Breast epithelium (tissue), 4 donors: ENCODE results near the gene NUMA1. TPM values are rescaled to one million over a fixed set of nuclear protein-coding genes. Genes with fewer than 3 reads are reported as not detected.
A peak's percentile ranks its signal among the peaks of the same experiment; 100 is the strongest.

Experiments
- DNase-seq, 2 donors: peaks; one replicate each; pipeline ENCODE4 v3.0.0-alpha.2; 2019; ENCODE audit warnings: low spot score in 2 of 2
- H3K27ac ChIP-seq, 2 donors: fragments of 200-600 bp; sonication (generic) in 1 of 2; one replicate each; pipeline ENCODE4 v1.5.1; 2016 to 2019; ENCODE audit warnings: mild to moderate bottlenecking in 1 of 2
- H3K27me3 ChIP-seq, 2 donors: fragments of 200-600 bp; sonication (generic) in 1 of 2; one replicate each; pipeline versions ENCODE4 v1.5.1 to v1.6.0; 2017 to 2019; ENCODE audit warnings: control low read depth in 1 of 2, mild to moderate bottlenecking in 1 of 2
- H3K36me3 ChIP-seq: fragments of 200-600 bp; one replicate; pipeline ENCODE4 v1.5.1; 2019
- H3K4me1 ChIP-seq, 2 donors: fragments of 200-600 bp; sonication (generic); one replicate each; pipeline ENCODE4 v1.5.1; 2016 to 2019; ENCODE audit warnings: control low read depth in 1 of 2
- H3K4me3 ChIP-seq, 3 donors: fragments of 200-600 bp; sonication (generic); 1 replicate in 2 of 3; 2 replicates in 1 of 3; pipeline ENCODE4 v1.5.1; 2016 to 2019; ENCODE audit warnings: mild to moderate bottlenecking in 3 of 3, moderate library complexity in 2 of 3
- H3K9me3 ChIP-seq, 2 donors: fragments of 200-600 bp; sonication (generic) in 1 of 2; one replicate each; pipeline ENCODE4 v1.5.1; 2016 to 2019; ENCODE audit warnings: control low read depth in 1 of 2
- POLR2A ChIP-seq: fragments of 450-650 bp; IDR thresholded peaks from one replicate; pipeline ENCODE4 v1.6.1; 2016; ENCODE audit warnings: antibody characterized with exemption, mild to moderate bottlenecking, moderate library complexity
- POLR2AphosphoS5 ChIP-seq, 3 donors: sonication (generic); formaldehyde crosslinking; IDR thresholded peaks; one replicate each; pipeline ENCODE4 v1.6.1; 2017; ENCODE audit warnings: antibody characterized with exemption in 3 of 3
- intact Hi-C: fragments of 100-400 bp; cut with DNase I; formaldehyde crosslinking; loops from one replicate; pipeline ENCODE4 v1.15.1; 2023; ENCODE audit warnings: low total_unique reads
- total RNA-seq, 3 donors: library from RNA; depleted of rRNA; stranded (reverse); fragments of >200 nt; gene quantifications; one replicate each; pipeline ENCODE4 v1.1.0, GENCODE V29; 2016
- TF ChIP-seq, protein P1 (sequence below), 3 donors: fragments of 450-650 bp; IDR thresholded peaks; one replicate each; pipeline ENCODE4 v1.5.1; 2016 to 2017; ENCODE audit warnings: antibody characterized with exemption in 3 of 3, mild to moderate bottlenecking in 3 of 3, moderate library complexity in 3 of 3

NUMA1 gene
- total RNA-seq, 3 donors from 2014 or later = 240 to 412 (median 283) TPM

DNA sequence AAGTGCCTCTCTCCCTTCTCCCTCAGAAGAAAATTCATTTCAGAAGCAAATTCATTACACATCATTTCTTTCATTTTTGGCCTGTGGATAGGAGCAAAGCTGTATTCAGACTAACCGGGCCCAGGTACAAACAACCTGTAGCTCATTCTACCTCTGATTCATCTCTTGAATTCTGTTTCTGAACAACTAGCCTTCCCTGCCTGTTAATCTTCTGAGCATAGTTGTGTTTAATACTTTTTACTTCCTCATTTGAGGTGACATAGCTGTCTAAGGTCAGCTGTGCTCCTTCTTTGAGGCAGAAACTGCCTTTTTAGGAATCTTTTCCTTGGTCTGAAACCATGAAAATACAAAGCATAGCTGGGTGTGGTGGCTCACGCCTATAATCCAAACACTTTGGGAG, 94.2 kb downstream of the NUMA1 start:
- H3K4me1 ChIP-seq = no peaks in the 10 kb centered on the region
- H3K9me3 ChIP-seq = no peaks in the 10 kb centered on the region
- no peaks in the 10 kb centered on the region for H3K27me3 ChIP-seq
- H3K27ac ChIP-seq = peak overlapping the region in 1 of 2 donors; percentile 15
- no peaks in the 10 kb centered on the region for H3K36me3 ChIP-seq
- TF ChIP-seq POLR2AphosphoS5 (IDR thresholded peaks at IDR 0.05) (no peak), POLR2A (no peak)
- TF ChIP-seq, protein P1, sequence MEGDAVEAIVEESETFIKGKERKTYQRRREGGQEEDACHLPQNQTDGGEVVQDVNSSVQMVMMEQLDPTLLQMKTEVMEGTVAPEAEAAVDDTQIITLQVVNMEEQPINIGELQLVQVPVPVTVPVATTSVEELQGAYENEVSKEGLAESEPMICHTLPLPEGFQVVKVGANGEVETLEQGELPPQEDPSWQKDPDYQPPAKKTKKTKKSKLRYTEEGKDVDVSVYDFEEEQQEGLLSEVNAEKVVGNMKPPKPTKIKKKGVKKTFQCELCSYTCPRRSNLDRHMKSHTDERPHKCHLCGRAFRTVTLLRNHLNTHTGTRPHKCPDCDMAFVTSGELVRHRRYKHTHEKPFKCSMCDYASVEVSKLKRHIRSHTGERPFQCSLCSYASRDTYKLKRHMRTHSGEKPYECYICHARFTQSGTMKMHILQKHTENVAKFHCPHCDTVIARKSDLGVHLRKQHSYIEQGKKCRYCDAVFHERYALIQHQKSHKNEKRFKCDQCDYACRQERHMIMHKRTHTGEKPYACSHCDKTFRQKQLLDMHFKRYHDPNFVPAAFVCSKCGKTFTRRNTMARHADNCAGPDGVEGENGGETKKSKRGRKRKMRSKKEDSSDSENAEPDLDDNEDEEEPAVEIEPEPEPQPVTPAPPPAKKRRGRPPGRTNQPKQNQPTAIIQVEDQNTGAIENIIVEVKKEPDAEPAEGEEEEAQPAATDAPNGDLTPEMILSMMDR (IDR thresholded peaks at IDR 0.05) = no peak
- intact Hi-C loops = no loop called here
- DNase-seq = no peak
- no peak overlapping the region for H3K4me3 ChIP-seq

DNA sequence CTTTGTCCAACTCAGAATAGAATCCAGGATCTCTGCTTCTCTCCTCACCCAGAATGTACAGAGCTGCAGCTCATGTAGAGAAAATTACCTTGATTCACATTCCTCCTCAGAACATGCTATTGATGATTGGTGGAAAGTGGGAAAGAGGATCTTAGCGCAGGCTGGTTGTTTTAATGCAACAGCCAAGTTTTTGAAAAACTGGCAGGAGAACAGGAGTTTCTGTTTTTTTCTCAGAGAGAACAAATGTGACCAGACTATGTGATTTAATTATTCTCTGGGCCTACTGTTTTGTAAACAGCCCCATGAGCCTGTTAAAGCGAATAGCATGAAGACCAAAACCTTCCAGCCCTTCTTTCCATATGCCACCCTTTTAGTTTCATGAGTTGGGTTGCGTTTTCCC, 100.7 kb downstream of the NUMA1 start:
- no peak overlapping the region for H3K27ac ChIP-seq
- H3K36me3 ChIP-seq = no peaks in the 10 kb centered on the region
- no peaks in the 10 kb centered on the region for H3K9me3 ChIP-seq
- H3K4me1 ChIP-seq = no peaks in the 10 kb centered on the region
- no peak for TF ChIP-seq POLR2A
- no peak overlapping the region for H3K4me3 ChIP-seq
- DNase-seq = no peak
- H3K27me3 ChIP-seq = no peaks in the 10 kb centered on the region
- intact Hi-C loops = no loop called here

DNA sequence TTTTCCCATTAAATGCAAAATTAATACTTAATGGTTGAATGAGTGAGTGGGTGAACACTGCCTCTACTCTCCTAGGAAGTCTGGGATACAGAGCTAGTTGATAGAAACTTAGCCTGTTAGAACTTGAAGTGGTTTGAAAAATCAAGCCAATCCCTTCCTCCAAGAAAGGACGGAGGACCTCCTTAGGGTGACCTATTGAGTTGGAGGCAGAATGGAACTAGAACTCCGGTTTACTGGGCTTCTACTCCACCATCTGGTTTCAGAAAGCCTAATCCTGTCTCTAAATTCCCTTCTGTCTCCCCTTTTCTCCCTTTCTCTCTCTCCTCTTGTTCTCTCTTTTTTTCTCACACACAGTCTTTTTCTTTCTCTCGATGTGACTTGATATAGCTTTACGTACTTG, 101.2 kb downstream of the NUMA1 start:
- Histone ChIP-seq H3K9me3 (no peaks in the 10 kb centered on the region), H3K27ac (no peak overlapping the region), H3K4me1 (no peaks in the 10 kb centered on the region), H3K27me3 (no peaks in the 10 kb centered on the region), H3K4me3 (no peak overlapping the region), H3K36me3 (no peaks in the 10 kb centered on the region)
- no peak for DNase-seq
- TF ChIP-seq POLR2AphosphoS5 (IDR thresholded peaks at IDR 0.05) (no peak), POLR2A (no peak)
- TF ChIP-seq, protein P1 (IDR thresholded peaks at IDR 0.05) = no peak
- intact Hi-C loops = no loop called here

DNA sequence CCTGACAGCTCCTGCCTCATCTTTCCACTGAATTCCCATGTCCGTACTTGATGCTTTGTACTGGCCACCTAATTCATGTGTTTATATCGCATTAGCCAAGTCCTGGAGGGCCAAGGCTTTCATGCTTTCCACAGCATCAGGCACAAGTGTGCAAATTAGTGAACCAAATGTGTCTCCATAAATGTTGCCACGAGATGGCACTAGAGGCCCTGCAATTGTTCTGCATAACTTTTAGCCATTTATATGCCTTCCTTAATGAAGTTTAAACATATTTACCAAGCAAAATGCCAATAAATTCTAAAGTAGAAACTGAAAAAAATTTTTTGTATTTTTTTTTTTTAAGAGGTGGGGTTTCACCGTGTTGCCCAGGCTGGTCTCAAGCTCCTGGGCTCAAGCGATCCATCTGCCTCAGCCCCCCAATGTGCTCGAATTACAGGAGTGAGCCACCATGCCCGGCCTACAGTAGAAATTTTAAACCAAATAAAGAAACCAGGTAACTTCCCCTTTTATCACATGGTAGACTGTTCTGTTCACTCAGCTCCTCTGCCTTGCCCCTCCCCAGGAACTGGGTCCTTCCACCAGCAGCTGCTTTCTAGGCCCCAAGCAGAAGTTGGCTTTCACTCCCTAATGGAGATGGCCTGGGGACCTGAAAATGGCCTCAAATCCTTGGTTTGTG, 102.5 kb downstream of the NUMA1 start:
- intact Hi-C loops = no loop called here
- H3K9me3 ChIP-seq = no peaks in the 10 kb centered on the region
- no peak for TF ChIP-seq POLR2A
- TF ChIP-seq, protein P1 (IDR thresholded peaks at IDR 0.05) = peak; percentile 44 to 74 (median 71)
- H3K4me1 ChIP-seq = no peaks in the 10 kb centered on the region
- no peak overlapping the region for H3K4me3 ChIP-seq
- DNase-seq = no peak
- H3K27ac ChIP-seq = no peak overlapping the region
- H3K27me3 ChIP-seq = no peaks in the 10 kb centered on the region
- no peaks in the 10 kb centered on the region for H3K36me3 ChIP-seq

DNA sequence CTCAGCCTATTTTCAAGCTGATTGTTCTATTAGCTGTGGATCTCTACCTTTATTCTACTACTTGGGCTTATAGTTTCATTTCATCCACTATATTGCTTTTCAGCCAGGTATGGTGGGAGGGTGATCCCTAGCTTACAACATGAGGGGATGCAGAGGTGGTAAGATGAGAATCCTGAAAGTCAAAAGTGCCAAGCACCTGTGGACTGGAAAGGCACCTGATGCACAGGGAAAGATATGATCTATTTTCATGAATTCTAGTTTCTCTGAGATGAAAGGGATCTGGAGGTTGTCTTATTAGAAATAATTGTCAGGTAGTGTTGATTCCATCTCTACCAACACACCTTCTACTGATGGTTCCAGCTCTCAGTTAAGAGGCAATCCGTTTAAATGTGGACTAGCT, 103.3 kb downstream of the NUMA1 start:
- no peak overlapping the region for H3K4me3 ChIP-seq
- H3K27ac ChIP-seq = no peak overlapping the region
- no peaks in the 10 kb centered on the region for H3K27me3 ChIP-seq
- no peak for DNase-seq
- TF ChIP-seq, protein P1 (IDR thresholded peaks at IDR 0.05) = no peak
- TF ChIP-seq POLR2A (no peak), POLR2AphosphoS5 (IDR thresholded peaks at IDR 0.05) (no peak)
- H3K4me1 ChIP-seq = no peaks in the 10 kb centered on the region
- no peaks in the 10 kb centered on the region for H3K9me3 ChIP-seq
- H3K36me3 ChIP-seq = no peaks in the 10 kb centered on the region
- intact Hi-C loops = no loop called here
